Eye (tissue), 1 donor: ENCODE data around the gene TIMM10.

Source experiments
- DNase-seq: peaks from one replicate; pipeline ENCODE4 v3.0.0-alpha.2; 2015

The TIMM10 gene, protein sequence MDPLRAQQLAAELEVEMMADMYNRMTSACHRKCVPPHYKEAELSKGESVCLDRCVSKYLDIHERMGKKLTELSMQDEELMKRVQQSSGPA

DNA sequence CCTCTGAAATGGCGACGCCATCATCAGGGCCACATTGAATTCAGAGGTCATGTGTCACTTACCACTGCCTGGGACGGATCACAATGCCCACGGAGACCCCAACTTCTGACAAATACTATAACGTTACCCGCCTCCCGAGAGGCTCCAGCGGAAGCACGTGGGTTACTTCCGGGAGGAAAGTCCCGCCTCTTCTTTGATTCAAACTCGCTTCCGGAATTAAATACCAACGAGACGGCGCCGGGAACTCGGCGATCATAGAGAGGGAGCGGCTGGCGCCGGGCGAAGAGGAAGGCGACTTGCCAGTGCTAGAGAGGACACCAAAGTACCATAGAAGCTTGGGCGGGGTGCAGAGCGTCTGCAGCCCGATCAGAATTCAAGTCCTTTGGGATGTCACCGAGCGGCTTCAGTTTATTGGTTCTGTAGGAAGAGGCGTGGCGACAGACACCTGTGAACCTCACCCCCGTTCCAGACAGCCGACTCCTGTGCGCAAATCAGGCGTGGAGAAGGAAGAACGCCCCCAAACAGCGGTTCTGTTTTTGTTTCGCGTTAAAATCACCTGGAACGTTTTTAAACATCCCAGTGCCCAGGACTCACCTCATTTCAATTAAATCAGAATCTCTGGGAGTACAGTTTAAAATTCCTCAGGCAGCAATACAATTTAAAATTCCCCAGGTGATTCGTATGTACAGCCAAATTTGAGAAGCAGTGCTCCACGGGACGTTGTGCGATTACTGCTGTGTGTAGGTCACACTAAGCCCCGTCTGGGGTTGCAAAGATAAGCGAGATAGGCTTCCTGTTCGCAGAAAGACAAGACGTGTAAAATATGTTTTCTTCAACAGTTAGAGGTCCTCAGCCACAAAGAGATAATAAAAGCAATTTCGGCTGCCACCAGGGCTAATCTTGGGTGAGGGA is at the start of gene TIMM10:
Gene TIMM10, minus strand, starts transcription at position 159 of the 912 bp plus-strand sequence. CDS start 565 bp downstream, outside the sequence.
- peak; percentile 97 for DNase-seq

DNA sequence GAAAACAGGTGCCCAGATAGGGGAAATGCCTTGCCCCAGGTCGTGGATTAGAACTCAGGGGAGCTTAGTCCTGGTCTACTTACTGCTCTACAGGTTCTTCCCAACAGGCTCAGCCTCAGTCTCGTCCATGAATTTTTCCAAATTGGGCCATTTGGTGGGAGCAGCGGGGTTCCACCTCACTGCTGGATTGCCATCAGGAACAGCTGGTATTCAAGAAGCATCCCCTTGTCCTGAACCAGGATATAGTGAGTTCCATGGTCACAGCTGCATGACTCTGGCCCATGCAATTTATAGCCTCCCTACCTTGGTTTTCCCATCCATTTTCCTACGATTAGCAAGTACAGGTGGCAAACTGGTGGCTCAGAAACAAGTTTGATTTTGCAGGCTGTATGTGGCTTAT is 43.5 kb upstream of the TIMM10 start:
- no peak for DNase-seq

DNA sequence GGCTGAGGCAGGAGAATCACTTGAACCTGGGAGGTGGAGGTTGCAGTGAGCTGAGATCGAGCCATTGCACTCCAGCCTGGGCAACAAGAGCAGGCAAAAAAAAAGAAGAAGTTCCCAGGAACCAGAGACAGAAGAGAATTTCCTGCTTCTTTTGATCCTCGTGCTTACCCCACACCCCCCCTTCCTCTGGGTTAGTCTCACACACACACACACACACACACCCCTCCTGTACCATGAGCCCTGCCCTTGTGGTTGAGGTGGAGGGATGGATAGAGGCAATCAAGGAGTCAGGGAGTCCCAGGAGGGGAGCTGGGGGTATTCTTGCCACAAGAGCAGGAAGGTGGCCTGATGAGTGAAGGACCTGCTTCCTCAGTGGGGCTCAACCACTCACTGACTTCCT is 41.1 kb upstream of the TIMM10 start:
- no peak for DNase-seq

DNA sequence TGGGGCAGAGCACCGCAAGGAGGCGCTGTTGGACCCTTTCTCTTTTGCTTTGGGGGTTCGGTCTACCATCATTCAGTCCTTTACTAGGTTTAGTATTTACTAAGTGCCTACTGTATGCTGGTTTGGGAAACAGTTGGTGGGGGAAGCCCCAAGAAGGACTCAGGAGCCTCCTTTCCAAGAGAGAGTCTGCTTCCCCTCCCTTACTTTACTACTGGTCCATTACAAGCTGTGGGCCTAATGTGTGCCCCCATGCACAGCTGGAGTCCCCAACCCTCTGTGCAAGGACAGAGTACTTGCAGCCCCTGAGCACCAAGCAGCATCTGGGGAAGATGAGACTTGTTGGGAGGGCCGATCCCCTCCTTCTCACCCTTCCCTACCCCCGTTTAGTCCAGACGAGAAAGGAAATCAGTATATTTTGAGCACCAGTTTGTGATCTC is 37.8 kb upstream of the TIMM10 start:
- DNase-seq, result peak; percentile 97

DNA sequence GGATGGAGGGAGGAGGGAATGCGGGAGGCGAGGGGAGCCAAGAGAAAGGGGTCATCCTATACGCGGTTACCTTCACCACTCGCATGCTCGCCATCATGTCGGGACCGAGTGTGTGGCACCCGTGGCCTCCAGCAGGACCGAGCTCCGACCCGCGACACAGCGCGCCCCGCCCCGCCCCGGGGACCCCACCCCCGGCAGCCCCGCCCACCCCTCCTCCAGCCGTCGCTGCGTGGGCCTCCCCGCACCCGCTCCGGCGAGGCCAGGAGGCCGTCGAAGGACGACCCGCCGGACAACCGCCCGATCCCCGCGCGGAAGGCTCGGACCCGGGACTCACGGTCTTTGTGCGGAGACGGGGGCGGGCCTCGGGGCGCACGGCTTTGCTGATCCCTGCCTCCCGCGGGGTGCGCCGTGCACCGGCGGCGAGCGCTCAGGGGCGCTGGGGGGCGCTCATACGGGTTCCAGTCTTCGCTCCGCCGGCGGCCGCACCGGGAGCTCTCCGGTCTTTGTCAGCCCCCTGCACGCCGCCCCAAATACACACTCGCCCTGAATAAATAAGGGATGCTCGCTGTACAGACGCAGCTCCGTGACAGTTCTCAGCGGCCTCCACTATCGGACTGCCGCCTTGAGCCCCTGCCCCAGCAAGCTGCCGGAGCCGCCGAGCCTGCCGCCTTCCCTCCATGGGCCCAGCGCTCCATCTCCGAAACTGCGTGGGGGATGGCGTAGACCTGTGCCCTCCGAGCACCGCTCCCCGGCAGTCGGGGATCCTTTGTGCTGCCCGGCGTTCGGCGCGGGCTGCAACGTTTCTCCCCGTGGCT is 37.2 kb upstream of the TIMM10 start, which contains the start of gene UBE2L6:
Gene UBE2L6, minus strand, starts transcription at position 158 of the 815 bp plus-strand sequence. Its CDS starts 61 bp downstream, at position 97.
- DNase-seq, result peak; percentile 86

DNA sequence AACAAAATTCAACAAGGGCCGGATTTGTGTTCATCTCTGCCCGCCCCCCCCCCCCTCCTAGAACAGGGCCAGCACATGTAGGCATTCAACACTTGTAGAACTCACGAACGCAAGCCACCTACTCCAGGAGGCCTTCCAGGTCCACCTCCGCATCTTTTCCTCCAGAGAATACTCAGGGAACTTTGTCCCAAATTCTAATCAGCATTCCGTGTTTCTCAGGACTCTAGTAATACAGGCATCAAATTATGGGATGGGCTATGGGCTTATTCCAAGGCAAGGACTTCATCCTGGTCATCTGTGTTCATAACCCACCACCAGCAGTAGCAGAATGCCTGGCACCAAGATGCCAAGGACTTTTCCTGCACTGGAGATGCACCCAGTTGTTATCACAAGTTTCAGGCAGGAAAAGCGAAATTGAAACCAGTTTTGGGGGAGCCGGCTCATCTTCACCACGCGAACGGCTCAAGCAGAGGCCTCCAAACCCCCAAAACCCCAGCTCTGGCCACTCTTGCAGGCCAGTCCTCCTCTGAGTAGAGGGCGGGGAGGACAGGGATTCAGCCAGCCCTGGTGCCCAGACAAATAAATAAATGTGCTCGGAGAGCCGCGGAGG is 36.5 kb upstream of the TIMM10 start:
- peak; percentile 76 for DNase-seq

DNA sequence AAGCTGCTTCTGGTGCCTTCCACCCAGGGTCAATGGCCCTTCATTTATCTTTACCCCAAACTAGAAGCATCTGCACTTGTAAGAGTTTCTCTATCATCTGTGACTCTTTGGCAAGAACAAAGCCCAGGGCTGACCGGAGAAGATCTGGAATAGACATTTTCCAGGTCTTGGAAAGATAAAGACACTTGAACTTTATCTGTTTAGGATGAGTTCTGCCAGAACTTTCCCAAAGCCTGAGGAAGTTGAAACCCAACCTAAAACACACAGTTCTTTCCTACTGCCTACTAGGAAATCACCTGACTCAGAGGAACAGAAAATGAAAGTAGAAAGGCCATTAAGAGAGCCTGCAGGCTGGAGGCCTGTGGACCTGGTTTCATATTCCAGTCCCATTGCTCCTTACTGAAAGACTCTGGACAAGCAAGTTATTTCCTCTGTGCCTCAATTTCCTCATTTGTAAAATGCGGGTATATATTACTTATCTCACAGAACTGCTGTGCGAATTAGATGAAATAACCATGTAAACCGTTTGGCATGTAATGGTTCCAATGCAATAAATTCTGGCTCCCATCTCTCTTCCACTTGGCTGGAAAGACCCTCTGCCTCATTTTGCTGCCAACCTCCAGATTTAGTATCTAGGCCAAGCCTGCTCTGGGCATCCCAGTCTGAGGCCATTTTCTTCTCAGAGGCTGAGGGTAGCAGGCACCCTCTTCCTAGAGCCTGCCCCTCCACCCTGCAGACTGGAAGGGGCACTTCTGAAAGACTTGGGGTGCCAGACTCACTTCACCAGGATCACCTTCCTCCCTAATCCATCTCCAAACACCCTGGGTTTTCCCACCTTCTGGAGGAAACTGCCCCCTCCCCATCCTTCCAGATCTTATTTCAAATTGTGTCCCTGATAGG is 35.7 kb upstream of the TIMM10 start:
- DNase-seq, result peak; percentile 13

DNA sequence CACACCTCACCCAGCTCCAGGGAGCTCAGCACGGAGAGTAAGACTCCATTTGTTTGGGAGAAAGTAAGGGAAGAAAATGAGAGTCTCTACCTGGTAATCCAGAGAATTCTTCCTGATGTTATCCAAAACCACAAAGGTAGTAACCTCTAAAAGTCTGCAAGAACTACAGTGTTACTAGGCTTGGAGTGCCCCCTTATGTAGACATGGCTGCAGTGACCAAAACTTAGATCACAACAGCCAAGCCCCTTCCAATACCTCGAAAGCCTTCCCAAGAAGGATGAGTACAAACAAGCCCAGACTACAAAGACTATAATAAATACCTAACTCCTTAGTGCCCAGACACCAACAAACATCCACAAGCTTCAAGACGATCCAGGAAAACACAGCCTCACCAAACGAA is 32.0 kb upstream of the TIMM10 start:
- no peak for DNase-seq

DNA sequence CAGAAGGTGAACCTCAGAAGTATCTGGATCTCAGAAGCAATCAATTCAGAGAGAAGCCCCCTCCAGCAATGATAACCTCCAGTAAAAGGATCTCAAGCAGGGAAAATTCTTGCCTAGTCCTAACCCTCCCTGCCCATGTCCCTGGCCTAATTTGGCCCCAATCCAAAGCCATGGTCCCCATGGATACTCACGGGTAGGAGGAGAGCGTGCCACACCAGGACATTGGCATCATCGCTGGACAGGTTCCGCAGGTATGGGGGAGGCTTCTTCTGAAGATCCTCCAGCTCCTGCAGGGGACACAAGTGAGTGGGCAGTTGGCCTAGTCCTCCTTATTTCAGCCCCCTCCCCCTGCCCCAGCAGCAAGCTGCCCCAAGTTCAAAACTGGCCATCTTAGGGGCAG is 29.6 kb upstream of the TIMM10 start:
- no peak for DNase-seq

DNA sequence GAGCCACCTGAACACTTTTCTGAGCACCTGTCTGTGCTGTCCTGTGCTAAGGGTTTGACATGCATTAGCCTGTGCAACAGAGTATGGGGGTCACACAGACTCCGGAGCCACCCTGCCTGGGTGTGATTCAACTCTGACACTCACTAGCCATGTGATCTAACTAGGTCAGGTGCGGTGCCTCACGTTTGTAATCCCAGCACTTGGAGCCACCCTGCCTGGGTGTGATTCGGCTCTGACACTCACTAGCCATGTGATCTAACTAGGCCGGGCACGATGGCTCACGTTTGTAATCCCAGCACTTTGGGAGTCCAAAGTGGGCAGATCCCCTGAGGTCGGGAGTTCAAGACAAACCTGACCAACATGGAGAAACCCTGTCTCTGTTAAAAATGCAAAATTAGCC is 25.5 kb upstream of the TIMM10 start:
- DNase-seq, result no peak

DNA sequence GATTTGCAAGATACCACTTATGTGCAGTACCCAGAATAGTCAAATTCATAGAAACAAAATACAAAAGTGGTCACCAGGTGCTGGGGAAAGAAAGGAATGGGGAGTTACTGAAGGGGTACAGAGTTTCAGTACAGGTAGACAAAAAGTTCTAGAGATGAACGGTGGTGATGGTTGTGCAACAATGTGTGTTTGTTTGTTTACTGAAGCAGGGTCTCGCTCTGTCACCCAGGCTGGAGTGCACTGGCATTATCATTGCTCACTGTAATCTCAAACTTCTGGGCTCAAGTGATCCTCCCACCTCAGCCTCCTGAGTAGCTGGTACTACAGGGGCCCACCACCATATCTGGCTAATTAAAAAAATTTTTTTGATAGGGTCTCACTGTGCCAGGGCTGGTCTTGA is 24.8 kb upstream of the TIMM10 start:
- no peak for DNase-seq

DNA sequence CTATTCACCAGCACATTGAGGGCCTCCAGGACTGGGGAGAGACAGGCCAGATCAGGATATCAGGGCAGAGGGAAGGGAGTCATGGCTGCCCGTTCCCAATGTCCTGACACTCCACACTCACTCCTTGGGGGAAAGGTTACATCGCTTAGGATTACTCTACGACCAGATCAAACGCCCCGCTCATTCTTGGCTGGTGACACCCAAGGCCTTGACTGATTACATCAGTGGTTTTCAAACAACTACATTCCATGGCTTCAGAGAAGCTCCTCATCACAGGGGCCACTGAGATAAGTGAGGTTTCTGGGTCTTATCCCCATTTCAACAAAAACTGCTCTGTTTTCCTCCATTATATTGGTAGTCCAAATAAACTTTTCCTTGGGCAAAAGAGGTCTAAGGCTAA is 21.9 kb upstream of the TIMM10 start:
- no peak for DNase-seq

DNA sequence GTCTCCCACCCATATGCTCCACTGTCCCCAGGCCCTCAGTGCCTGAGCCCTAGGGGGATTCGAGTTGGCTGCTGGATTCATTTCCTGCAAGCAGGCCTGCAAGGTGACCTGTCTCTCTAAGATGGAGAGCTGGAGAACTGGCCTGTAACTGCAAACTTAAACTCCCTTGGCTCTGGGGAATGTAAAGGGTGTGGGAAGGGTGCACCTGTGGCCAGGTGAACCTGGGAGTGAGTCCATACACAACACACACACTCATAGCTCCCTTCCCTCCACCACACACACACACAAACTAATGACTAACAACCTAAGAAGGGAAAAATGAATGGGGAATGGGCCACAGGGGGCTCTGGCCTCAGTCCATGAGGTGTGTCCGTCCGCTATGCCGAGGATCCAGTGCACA is 21.4 kb upstream of the TIMM10 start:
- no peak for DNase-seq

DNA sequence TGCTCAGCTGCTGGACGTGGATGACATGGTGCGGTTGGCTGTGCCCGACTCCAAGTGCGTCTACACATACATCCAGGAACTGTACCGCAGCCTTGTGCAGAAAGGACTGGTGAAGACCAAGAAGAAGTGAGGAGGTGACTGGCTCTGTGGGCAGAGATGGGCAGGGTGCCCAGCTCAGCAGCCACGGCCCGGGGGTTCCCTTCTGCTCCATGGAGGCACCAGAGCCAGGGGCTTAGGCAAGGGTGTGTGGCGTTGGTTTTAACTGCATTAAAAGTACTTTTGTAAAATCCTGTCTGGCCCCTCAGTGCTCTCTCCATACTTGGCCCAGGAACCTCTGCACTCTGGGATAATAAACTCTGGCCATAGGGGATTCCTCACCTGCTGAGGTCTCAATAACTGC is 19.4 kb upstream of the TIMM10 start:
- no peak for DNase-seq

DNA sequence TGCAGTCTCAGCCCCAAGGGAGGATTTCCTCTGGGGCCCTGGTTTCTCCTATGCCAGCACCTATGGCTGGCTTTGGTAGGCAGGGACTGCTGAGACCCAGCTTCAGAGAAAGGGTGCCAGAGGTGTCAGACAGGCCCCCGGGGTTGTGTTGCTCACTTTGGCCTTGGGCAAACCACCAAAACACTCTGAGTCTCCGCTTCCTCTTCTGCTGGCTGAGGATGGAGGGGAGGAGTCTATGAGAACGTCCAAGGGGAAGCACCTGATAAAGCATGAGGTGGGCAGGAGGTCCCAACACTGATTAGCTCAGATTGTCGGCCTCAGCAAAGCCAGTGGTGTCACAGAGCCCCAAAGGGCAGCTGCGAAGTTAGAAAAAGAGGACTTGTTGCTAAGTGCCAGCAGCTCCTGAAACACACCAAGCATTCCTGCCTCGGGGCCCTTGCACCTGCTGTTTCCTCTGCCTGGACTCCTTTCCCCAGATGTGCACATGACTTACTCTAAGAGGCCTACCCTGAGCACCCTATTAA is 17.4 kb upstream of the TIMM10 start:
- DNase-seq, result no peak

DNA sequence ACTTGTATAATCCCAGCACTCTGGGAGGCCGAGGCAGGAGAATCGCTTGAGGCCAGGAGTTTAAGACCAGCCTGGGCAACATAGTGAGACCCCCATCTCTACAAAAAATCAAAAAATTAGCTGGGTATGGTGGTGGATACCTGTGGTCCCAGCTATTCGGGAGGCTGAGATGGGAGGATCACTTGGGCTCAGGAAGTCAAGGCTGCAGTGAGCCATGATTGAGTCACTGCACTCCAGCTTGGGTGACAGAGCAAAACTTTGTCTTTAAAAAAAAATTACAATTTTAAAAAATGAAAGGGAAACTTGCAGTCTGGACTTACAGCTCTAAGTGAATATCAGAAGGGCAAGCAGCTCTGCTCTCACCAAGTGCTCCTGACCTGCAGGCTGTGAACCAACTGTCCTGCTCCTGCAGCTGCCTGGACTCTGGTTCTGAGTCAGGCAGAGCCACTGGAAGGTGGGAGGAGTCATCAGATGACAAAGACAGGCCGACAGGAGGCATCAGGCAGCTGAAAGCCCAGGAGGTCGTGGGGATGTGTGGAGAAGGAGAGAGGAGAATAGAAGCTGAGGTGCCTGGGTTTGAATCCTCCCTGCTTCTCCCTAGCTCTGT is 16.4 kb upstream of the TIMM10 start:
- peak; percentile 33 for DNase-seq

DNA sequence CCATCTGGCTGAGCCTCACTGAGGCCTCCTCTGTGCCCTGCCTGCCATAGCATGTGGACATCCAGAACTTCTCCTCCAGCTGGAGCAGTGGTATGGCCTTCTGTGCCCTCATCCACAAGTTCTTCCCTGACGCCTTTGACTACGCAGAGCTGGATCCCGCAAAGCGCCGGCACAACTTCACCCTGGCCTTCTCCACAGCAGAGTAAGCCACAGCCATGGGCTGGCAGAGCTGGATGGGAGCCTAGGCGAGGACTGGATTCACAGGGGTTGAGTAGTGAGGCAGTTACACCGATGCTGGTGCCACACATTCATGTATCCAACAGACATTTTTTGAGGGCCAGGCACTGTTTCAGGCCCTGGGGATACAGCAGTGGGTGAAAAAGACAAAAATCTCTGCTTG is 15.9 kb upstream of the TIMM10 start:
- no peak for DNase-seq

DNA sequence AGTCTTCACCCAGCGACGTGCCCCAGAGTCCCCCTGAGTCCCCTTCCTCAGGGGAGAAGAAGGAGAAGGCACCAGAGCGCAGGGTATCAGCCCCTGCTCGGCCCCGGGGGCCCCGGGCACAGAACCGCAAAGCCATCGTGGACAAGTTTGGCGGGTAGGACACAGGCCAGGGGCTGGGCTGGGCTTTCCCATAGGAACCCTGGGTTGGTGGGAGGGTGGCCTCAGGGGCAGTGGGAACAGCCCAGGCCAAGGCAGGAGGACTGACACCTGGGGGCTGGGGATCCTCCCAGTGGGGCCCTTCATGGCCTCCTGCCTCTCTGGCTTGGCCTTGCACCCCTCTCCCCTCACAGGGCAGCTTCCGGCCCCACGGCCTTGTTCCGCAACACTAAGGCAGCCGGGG is 15.3 kb upstream of the TIMM10 start:
- no peak for DNase-seq

DNA sequence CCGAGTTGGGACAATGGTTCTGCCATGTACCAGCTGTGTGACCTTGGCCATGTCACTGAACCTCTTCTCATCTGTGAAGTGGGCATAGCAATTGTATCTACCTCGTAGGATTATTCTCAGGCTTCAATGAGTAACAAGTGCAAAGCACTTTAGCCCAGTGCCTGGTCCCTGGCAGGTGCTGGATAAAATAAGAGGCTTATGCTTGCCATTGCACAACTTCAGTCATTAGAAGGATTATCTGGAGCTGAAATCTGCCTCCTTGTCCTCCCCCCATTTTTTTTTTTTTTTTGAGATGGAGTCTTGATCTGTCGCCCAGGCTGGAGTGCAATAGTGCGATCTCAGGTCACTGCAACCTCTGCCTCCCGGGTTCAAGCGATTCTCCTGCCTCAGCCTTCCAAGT is 14.0 kb upstream of the TIMM10 start:
- peak; percentile 14 for DNase-seq

DNA sequence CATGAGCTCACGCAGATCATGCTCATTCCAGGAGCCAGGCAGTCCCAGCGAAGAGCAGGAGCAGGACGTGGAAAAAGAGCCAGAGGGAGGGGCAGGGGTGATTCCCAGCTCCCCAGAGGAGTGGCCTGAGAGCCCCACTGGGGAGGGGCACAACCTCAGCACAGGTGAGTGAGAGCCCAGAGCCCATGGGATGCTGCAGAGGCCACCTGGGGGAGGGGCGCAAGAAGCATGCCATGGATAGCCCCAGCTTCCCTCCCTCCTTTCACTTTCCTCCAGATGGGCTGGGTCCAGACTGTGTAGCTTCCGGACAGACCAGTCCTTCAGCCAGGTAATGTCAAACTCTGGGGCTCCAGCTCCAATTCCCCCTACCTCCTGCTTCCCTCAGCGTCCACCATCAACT is 13.0 kb upstream of the TIMM10 start:
- DNase-seq, result no peak

DNA sequence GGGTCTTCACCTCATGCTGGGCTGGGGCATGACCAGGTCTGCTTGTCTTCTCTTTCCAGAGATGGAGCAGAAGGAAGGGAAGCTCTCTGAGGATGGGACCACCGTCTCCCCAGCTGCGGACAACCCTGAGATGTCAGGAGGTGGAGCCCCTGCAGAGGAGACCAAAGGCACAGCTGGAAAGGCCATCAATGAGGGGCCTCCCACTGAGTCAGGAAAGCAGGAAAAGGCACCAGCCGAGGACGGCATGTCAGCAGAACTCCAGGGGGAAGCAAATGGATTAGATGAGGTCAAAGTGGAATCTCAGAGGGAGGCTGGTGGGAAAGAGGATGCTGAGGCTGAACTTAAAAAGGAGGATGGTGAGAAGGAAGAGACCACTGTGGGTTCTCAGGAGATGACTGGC is 12.0 kb upstream of the TIMM10 start:
- no peak for DNase-seq
